ENCODE measurements around the gene ZCCHC18.
A peak's percentile ranks its signal among the peaks of the same experiment; 100 is the strongest.
"Not testable (repeated sequence)": the region's sequence is repeated elsewhere in the genome, so short reads cannot be mapped to it uniquely, and the experiment has no call there.

The ZCCHC18 gene

DNA sequence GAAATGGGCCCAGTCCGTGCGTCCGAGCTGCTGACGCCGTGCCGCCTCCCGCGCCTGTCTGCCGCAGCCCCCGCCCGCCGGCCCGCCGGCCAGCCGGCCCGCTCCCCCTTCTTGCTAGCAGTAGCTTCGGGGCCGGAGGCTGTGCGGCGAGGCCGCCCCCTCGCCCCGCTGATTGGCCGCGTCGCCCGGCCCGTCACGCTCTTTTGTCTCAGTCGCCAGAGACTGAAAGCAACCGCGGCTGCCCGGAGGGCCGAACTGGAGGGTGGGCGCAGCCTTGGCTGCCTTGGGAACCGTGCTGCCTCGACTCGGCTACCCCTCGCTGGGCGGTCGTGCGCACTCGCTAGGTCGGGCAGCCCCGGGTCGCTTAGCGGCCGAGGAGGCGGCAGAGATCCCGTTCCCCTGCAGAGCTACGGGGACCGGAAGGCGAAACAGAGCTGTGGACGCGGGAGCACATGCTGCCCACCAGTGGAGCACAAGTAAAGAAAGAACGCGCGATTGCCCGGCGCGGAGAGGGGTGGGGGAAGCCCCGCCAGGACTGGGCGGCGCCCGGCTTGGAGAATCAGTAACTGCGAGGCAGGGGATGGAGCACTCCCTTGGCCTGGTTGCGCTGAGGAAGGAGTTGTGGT, at the start of gene ZCCHC18:
Gene ZCCHC18, plus strand, starts transcription at position 198 of the 626 bp plus-strand sequence. CDS start 1,589 bp downstream, outside the sequence.
- DNase-seq, result peak; percentile 26 to 46

DNA sequence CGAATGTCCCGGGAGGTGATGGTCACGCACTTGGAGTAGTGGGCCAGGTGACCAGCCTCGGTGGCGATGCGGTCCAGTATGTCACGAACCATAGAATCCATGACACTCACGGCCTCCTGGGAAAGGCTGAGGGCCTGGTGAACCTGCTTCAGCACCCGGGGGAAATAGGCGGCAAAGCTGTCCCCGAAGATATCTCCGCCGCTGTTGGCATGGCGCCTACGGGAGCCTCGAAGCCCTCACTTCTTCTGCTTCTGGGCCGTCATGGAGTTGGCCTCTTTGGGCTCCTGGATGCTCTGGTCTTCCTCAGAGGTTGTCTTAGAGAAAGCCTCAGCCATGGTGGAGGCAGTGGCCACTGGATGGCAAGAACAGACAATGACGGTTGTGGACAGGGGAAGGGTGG, 49.7 kb upstream of the ZCCHC18 start:
- DNase-seq, result not testable (repeated sequence)

DNA sequence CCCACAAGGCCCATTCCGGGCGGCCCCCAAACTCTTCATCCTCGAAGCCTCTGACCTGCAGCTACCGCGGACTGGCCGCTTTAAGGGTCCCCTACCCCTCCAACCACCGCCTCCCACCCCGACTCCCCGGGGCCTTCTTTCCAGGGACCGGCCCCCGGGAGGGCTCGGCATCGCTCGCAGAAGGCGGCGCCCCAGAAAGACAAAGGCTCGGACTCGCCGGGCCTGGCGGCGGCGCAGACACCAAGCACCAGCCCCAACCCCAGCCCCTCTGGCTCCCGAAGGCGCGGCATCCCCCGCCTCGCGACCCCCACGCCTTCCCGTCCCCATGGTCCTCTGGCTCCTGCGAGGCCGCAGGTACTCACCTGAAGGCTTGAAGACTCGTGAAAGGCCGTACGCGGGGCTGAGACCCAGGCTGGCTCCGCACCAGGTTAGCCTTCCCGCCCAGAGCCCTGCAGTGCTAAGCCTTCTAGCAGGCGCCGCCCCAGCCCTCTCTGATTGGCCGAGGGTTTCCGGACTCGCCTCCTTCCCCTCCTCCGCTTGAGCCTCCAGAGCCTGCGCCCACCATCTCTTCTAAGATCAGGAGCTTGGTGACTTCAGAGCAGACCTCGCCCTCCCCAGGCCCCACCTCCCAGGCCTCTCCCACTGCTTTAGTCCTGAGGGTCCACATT, 36.4 kb upstream of the ZCCHC18 start, which contains the start of gene TMSB15C:
Gene TMSB15C, minus strand, starts transcription at position 459 of the 668 bp plus-strand sequence.
- not testable (repeated sequence) for DNase-seq

DNA sequence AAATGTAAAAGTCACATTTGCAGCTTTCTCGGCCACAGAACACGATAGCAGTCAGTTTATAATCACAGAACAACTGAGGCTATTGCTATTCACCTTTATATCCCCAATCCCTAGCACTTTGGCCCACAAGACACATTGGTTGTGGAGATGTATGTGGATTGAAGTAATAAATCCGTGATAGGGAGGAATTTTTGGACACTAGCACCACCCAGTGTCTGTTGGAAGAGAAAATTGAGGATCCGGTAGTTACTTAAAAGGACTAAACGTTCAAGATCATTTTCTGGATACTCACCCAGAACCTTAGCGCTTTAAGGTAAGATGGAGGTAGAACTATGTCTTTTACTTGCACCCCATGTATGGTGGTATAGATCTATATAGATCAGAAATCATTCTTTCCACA, 34.5 kb upstream of the ZCCHC18 start:
- not testable (repeated sequence) for DNase-seq

DNA sequence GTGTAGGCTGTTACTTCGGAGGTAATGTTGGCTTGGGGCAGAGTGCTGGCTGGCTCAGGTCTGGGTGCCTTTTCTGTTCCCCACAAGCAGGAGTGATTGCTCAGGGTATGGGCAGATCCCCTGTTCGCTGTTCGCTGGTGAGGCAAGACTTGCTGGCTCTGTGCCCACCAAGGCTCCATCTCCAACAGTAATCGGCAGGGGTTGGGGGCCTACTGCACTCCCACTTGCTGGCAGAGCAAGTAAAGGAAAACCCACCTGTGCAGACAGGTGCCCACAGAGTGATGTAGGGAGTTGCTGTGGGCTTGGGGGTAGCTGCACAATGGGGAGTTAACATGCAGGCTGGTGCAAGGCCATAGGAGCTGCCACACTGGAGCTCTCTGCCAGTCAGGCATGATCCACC, 28.3 kb upstream of the ZCCHC18 start:
- no peak for DNase-seq

DNA sequence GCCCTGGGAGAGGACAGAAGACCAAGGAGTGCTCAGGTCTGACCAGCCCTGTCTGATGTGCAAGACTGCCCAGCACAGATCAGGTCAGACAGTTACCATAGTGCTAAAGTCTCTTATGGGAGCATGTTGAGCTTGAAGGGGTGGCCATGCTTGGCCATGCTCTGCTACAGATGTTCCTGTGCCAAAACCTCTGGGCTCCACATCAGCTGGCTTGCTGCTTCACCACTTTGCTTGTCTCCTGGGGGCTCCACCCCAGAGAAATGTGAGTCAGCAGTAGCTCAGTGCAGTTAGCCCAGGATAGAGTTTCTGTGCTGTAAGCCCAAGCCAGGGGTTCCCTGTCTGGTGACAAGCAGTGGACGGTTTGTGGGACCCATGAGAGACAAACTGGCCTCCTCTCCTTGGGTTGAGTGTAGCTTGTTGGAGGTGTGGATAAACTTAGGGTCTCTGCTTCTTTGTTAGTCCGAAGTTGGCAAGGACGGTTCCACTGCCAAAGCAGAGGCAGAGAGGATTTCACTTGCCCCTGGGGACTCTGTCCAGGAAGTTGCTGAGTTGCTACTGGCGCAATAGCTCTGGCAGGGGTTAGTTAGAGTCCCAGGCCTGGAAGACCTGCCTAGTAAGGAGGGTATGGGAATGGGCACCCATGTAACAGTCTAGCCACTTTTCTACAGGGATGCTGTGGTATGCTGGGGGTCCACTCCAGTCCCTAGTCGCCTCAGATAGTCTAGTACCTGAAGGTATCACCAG, 27.6 kb upstream of the ZCCHC18 start:
- DNase-seq, result no peak

DNA sequence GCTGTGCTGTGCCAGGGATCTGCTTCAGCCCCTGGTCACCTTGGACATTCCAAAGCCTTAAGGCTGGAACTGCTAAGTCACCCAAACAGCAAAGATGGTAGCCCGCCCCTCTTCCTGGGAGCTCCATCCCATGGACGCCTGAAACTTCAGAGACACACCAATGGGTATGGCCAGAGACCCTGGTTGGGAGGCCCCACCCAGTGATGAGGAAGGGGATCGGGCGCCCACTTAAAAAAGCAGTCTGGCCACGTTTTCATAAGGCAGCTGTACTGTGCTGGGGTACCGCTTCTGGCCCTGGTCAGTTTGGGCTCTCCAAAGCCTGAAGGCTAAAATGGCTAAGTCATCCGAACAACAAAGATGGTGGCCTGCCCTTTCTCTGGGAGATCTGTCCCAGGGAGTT, 26.8 kb upstream of the ZCCHC18 start:
- DNase-seq, result no peak

DNA sequence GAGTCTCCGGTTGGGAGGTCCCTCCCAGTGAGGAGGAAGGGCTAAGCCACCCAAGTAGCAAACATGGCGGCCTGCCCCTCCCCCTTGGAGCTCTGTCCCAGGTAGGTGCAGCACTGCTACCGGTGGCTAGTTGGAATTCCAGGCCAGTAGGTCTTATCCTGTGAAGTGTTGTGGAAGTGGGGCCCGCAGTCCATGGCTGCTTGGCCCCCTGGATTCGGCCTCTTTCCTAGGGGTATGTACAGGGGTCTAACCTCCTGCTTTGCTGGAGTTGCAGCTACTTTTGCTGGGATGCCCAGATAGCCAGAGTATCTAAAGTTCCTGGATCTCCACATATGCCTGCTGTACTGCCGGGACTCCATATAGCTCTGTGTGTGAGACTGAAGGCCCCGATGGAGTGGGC, 26.4 kb upstream of the ZCCHC18 start:
- no peak for DNase-seq

DNA sequence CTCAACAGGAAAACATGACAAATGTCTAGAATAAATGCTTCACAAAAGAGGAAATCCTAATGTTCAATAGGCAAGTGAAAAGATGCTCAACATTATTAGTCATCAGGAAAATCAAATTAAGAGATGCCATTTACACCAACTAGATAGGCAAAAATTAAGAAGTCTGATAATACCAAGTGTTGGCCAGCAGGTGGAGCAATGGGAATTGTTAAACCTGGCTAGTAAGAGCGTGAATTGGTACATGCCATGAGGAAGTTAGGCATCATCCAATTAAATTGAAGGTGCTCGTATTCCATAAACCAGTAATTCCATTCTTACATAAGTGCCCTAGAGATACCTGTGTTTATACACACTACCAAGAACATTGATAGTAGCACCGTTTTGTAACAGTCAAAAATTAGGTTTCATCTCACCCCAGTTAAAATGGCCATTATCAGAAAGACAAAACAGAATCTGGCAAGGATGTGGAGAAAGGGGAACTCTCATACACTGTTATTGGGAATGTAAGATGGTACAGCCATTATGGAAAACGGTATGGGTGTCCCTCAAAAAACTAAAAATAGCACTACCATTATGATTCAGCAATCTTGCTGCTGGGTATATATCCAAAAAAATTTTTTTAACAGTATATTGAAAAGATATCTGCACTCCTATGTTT, 14.0 kb upstream of the ZCCHC18 start:
- DNase-seq, result peak in 1 of 2 experiments; percentile 34

DNA sequence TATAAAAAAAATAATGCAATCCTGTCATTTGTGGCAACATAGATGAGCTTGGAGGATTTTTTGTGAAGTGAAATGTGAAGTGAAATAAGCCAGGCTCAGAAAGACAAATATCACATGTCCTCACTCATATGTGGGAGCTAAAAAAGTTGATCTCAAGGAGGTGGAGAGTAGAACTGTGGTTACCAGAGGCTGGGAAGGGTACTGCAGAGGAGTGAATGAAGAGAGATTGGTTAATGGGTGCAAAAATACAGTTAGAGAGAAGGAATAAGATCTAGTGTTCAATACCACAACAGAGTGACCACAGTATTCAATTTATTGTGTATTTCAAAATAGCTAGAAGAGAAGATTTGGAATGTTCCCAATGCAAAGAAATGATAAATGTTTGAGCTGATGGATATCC, 13.4 kb upstream of the ZCCHC18 start:
- DNase-seq, result no peak

DNA sequence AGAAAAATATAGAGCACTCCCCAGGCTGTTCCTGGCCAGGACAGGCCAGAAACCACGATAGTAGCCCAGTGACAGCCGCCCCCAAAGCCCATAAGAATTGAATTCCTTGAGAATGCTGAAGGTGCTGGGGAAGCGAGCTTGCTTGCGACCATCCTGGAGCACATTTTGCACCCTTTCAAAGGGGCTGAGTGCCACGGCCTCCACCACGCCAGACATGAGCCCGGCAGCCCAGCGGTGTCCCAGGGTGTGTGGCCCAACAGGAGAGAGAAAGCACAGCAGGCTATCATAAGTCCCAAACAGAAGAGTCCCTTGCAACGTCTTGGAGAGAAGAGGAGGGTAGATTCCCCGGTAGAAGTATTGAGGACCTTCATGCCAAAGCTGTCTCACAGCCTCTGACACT, 7.6 kb upstream of the ZCCHC18 start:
- DNase-seq, result no peak

DNA sequence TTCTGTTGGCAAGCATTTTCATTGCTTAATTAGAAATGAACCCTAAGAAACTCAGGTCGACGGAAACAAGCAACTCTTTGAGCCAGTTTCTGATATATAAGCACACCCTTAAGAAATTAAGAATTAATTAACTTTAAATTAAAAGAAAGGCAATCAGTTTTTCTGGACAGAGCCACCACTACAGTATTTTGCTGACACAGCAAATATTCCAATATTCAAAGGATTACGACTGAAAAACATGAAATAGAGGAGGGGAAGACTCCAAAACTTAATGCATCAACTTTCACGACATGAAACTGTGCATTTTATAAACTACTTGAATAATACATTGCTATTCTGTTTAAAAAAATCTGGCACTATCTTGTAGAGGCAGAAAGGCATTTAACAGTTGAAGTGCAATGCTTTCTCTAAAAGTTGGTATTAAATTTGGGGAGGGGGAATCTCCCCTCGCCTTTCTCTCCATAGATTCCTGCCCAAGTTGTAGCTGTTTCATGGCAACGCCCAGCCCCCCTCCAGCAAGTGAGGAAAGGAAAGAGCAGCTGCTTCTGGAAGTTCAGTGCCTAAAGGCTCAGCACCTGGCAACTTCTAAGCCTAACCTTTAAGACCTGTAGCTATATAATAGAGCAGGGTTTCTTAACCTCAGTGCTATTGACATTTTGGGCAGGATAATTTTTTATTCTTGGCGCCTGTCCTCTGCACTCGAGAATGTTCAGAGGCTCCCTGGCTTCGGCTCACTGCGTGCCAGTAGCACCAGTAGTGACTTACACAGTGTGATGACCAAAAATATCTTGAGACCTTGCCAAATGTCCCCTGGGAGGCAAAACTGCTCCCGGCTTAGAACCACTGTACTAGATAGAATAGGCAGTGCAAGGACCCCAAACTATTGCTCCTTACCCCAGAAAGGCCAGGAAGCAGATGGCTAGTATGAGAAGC, 6.7 kb upstream of the ZCCHC18 start:
- DNase-seq, result no peak

DNA sequence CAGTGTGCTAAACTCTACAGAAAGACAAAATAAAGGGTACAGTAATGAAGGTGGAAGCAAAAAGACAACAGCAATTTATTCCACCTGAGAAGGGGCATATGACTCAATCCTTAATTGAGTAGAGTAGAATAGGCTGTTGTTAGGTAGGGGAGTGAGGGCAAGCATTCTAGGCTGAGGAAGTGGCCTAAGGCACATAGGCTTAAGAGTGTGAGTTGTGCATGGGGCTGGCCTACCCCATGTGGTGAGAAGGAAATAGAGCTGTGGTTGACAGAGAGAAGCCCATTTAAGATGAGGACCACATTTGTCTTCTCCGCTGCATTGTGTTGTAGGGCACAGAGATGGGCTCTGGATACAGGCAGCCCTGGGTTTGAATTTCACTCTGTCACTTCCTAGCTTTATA, 3.4 kb upstream of the ZCCHC18 start:
- no peak for DNase-seq

DNA sequence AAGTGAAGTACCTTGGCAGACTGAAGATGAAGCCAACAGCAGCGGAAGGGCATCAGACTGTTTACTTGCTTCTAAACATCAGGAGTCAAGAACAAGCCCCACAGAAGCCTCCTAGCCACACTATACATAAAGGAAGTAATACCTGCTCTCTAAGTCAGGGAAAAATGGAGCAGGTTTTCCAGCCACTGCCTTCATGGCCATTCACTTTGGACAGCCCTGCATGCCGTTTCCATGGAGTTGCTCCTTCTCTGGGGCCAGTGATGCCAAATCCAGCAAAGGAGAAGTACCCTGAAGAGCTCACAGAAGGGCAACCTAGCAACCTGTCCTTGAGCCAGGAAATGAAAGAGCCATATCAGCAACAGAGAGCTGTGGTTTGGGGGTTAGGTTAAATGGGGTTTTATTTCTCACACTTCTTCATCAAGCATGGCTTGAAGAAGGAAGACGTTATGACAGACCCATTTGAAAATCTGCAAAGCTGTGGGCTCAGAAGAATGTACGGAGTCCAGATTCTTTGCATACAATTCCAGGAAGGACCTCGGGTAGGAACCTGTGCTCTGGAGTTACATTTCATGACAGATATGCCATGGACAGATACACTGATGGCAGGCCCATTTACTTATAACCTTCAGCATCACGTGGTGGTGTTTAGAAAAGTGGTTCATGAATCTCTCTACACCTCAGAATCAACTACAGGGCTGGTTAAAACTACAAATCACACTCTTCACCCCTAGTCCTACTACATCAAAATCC, 1.7 kb upstream of the ZCCHC18 start:
- not testable (repeated sequence) for DNase-seq

DNA sequence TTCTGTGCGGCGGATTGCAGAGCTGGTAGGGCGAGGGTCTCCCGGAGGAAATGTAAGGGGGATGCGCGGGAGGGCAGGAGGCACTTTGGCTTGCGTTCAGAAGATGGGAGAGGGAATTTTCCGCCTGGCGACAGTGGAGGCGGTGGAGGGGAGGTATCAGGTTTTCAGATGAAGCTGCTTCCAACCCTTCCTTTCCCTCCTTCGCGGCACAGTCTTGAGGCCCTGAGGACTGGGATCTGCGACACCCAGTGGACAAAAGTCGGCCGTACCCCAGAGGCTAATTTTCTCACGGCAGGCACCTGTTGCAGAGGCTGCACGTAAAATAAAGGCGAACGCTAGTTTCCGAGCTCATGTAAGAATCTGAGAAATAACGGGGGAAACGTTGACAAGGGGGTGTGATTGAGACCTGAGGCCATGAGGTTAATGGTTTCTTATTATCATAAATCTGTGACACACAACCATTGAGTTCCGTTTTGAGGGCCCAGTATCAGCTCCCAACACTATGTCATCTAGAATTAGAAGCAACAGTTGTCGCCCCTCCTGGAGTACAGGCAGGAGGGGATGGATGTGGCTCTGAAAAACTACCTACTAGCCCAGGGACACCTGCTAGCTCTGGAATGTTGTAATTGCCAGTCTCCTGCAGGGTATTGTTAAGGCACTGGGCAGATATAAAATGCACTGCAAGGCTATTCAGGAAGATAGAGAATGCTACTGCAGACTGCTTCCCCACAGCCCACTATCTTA, 1.1 kb downstream of the ZCCHC18 start:
- DNase-seq, result peak; percentile 49 to 61

DNA sequence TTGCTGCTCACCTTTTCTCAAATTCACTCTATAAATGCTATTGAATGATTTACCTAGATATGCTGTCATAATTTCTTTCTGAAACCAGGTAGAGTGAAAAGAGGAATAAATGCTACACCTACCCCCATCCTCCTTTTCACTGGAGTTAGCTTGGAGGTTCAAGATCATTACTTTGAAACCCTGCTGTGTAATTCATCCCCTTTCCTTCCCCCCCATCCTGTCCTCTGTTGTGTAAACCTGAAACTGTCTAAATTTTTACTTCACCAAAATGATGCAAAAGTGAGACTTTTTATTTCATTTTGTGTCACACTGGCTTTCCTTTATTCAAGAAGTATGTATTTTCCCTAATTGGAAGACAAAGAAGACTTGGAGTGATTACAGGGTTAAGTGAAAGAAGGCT, 5.4 kb downstream of the ZCCHC18 start:
- DNase-seq, result no peak

DNA sequence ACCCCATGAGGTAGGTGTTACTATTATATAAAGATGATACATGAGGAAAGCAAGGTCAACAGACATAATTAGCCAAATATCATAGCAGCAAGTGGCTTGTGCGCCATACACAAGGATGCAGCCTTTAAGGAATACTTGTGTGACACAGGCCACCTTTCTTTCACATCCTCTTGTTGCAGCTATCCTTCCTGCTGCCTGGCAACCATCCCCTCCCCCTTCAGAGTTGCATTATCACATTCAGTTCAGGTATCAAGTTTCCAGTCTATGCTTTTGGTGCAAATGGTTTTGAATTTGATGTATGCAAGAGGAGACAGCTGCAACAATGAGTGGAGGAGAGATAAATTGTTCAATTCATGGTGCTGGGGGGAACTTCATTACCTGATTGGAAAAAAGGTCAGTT, 6.4 kb downstream of the ZCCHC18 start:
- DNase-seq, result no peak

DNA sequence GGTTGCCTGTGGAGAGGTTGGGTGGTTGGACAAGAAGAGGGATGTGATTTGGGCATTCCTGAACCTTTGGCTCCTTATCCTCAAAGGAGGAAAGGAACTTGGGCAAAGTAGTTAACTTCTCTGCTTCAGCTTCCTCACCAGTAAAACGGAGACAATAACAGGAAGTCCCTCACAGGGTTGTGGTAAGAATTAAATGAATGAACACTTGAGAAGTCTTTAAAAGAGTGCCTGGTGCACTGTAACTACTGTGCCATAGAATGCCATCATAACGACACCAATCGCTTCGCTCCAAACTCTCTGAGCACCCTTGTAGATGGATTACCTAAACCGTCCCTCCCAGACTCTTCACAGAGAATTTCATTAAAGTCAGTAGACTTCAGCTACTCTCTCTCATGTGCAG, 10.5 kb downstream of the ZCCHC18 start:
- no peak for DNase-seq

DNA sequence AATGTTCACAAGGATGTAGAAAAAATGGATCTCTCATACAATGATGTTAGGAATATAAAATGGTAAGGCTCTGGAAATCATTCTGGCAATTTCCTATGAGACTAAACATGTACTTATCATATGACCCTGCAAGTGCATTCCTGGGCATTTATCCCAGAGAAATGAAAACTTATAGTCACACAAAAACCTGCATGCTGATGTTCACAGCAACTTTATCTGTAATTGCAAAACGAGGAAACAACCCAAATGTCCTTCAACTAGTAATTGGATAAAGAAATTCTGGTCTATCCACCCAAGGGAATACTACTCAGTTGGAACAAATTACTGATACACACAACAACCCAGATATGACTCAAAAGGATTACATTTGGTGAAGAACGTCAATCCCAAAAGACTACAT, 14.5 kb downstream of the ZCCHC18 start:
- no peak for DNase-seq

DNA sequence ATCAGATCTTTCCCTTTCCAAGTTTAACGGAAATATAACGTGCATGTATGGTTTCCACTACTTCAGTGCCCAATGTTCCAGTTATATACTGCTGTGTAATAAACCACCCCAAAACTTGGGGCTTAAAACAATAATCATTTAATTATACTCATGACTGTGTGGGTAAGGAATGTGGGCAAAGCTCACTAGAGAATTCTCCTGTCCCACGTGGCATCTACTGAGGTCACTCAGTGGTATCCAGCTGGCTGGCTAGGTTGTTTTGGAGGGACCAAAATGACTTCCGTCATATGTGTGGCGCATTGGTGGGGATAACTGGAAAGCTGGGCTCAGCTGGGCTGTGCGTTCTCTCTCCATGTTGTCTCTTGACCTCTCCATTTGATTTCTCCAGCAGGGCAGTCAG, 18.5 kb downstream of the ZCCHC18 start:
- DNase-seq, result no peak
